HepG2 (cell line): Measurements from ENCODE around the gene VPS18. TPM values are rescaled to one million over a fixed set of nuclear protein-coding genes. Genes with fewer than 3 reads are reported as not detected.

Experiments
- CENPX ChIP-seq: sonication (generic); formaldehyde crosslinking; IDR thresholded peaks from 2 replicates; pipeline ENCODE4 v1.9.0; 2021; ENCODE audit warnings: mild to moderate bottlenecking, missing genetic modification reagents, moderate library complexity
- EHMT2 ChIP-seq: fragments of 200-600 bp; sonication (generic); IDR thresholded peaks from 2 replicates; pipeline ENCODE4 v1.7.0; 2017; ENCODE audit warnings: antibody characterized with exemption, low read depth, low read length, borderline replicate concordance
- ELF3 ChIP-seq: IDR thresholded peaks from 2 replicates; pipeline ENCODE4 v1.6.1; 2016; ENCODE audit warnings: missing genetic modification reagents, missing compliant biosample characterization
- IRF2 ChIP-seq: IDR thresholded peaks from 2 replicates; pipeline ENCODE4 v1.6.1; 2018; ENCODE audit warnings: missing genetic modification reagents, missing compliant biosample characterization
- MYNN ChIP-seq: sonication (generic); formaldehyde crosslinking; IDR thresholded peaks from 2 replicates; pipeline ENCODE4 v1.4.0; 2020; ENCODE audit warnings: mild to moderate bottlenecking, low read depth, missing genetic modification reagents
- NCOA2 ChIP-seq: sonication (generic); formaldehyde crosslinking; IDR thresholded peaks from 2 replicates; pipeline ENCODE4 v1.8.0; 2022; ENCODE audit warnings: inconsistent platforms
- RXRB ChIP-seq: IDR thresholded peaks from 2 replicates; pipeline ENCODE4 v1.6.1; 2016; ENCODE audit warnings: borderline replicate concordance, missing genetic modification reagents, missing compliant biosample characterization
- SP2 ChIP-seq: sonication (generic); formaldehyde crosslinking; IDR thresholded peaks from 2 replicates; pipeline ENCODE4 v1.5.1; 2020; ENCODE audit warnings: mild to moderate bottlenecking, missing genetic modification reagents
- SRF ChIP-seq: IDR thresholded peaks from 2 replicates; pipeline ENCODE4 v1.6.1; 2011; ENCODE audit warnings: mild to moderate bottlenecking, low read depth, low read length, moderate library complexity
- U2AF1 ChIP-seq: fragments of 200-400 bp; formaldehyde crosslinking; optimal IDR thresholded peaks from 2 replicates; pipeline ENCODE3; 2017; ENCODE audit warnings: mild to moderate bottlenecking, low read depth, low read length
- ZNF138 ChIP-seq: sonication (generic); formaldehyde crosslinking; IDR thresholded peaks from 2 replicates; pipeline ENCODE4 v1.5.0; 2020; ENCODE audit warnings: mild to moderate bottlenecking, low read depth, missing genetic modification reagents
- ZNF180 ChIP-seq: sonication (generic); formaldehyde crosslinking; IDR thresholded peaks from 2 replicates; pipeline ENCODE4 v1.4.0; 2020; ENCODE audit warnings: low read depth, missing genetic modification reagents, borderline replicate concordance
- ZNF264 ChIP-seq: sonication (generic); formaldehyde crosslinking; IDR thresholded peaks from 2 replicates; pipeline ENCODE4 v1.4.0; 2020; ENCODE audit warnings: missing genetic modification reagents
- ZNF567 ChIP-seq: sonication (generic); formaldehyde crosslinking; IDR thresholded peaks from 2 replicates; pipeline ENCODE4 v1.8.1; 2023; ENCODE audit warnings: mild to moderate bottlenecking, missing genetic modification reagents, borderline replicate concordance
- polyA plus RNA-seq, 8 experiments: library from polyadenylated mRNA; depleted of rRNA in 3 of 8; stranded (reverse) in 7 of 8; unstranded in 1 of 8; fragments of >200 nt; fragmentation: Illumina TruSeq in 4 of 8; extraction: Trizol in 4 of 8; gene quantifications; 2 replicates each; pipeline versions ENCODE4 v1.2.1 to v1.2.3, GENCODE V29; 2011 to 2016; ENCODE audit warnings: low read depth in 4 of 8, missing spikeins in 1 of 8, mixed read lengths in 1 of 8; ENCODE audit not compliant: insufficient read depth in 1 of 8
- total RNA-seq, 5 experiments: library from RNA; depleted of rRNA; stranded (reverse); fragments of >200 nt; fragmentation: Illumina TruSeq; extraction: Trizol; gene quantifications; 2 replicates each; pipeline ENCODE4 v1.2.3, GENCODE V29; 2016; ENCODE audit warnings: low read depth in 1 of 5
- TF ChIP-seq, protein P1 (sequence below): sonication (generic); formaldehyde crosslinking; IDR thresholded peaks from 2 replicates; pipeline ENCODE4 v1.4.0; 2020; ENCODE audit warnings: missing genetic modification reagents
- TF ChIP-seq, protein P2 (sequence below): sonication (generic); formaldehyde crosslinking; conservative IDR thresholded peaks from 2 replicates; pipeline ENCODE4 v1.8.0; 2022; ENCODE audit warnings: missing genetic modification reagents
- TF ChIP-seq, protein P3 (sequence below): sonication (generic); formaldehyde crosslinking; IDR thresholded peaks from 2 replicates; pipeline ENCODE4 v1.9.0; 2021; ENCODE audit warnings: missing genetic modification reagents, mild to moderate bottlenecking, borderline replicate concordance
- TF ChIP-seq, protein P4 (sequence below): sonication (generic); formaldehyde crosslinking; IDR thresholded peaks from 2 replicates; pipeline ENCODE4 v1.8.1; 2023; ENCODE audit warnings: mild to moderate bottlenecking, missing genetic modification reagents

VPS18 gene
- total and polyA plus RNA-seq, 2 of the 13 experiments (the other 11 are each of a cell fraction or from before 2014, with no cell fraction given) = 5.8 to 17.0 TPM

DNA sequence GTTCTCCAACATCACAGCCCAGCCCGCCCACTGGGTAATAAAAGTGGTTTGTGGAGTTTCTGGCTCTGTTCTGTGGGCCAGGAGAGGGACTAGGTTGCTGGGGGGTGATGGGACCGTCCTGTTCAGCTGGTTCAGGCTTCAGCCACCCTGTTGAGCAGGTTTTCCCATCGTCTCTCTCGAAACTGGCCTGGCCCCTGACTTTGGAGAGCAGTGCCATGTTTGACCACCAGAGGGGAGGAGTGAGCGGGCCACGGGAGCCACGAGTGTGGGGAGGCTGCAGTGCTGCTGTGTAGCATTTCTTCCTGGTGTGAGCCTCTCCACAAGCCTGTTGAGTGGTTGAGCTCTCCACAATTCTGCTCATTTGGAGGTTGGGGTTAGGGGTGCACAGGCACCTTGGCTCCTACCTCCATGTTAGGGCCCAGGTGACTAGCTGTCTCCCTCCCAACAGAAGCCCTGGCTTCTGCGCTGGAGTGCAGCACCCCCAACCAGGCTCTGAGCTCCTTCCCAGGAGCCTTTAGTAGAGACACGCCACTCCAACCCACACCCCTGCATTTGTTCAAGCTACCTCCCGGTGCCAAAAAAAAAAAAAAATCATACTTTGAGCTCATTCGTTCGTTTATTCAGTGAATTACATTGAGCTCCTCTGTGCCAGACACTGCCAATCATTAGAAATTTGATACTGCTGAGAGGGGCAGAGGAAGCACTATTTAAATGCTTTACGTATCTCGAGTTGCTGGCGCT, 36.5 kb upstream of the VPS18 start (continued):
- TF ChIP-seq ZNF567 (CRISPR knock-in tag) (no peak), ZNF138 (CRISPR knock-in tag) (0 out of 2 replicates have a peak, but pooled peaks have one; percentile 39), MYNN (no peak), EHMT2 (no peak), IRF2 (CRISPR knock-in tag) (no peak), ZNF264 (CRISPR knock-in tag) (no peak), U2AF1 (no peak), RXRB (CRISPR knock-in tag) (peak; percentile 30; the same call in 1 of the 2 replicates), CENPX (CRISPR knock-in tag) (no peak), SRF (no peak), NCOA2 (no peak), ELF3 (CRISPR knock-in tag) (peak; percentile 34; the same call in 1 of the 2 replicates), SP2 (no peak), ZNF180 (CRISPR knock-in tag) (no peak)
- TF ChIP-seq, protein P1, sequence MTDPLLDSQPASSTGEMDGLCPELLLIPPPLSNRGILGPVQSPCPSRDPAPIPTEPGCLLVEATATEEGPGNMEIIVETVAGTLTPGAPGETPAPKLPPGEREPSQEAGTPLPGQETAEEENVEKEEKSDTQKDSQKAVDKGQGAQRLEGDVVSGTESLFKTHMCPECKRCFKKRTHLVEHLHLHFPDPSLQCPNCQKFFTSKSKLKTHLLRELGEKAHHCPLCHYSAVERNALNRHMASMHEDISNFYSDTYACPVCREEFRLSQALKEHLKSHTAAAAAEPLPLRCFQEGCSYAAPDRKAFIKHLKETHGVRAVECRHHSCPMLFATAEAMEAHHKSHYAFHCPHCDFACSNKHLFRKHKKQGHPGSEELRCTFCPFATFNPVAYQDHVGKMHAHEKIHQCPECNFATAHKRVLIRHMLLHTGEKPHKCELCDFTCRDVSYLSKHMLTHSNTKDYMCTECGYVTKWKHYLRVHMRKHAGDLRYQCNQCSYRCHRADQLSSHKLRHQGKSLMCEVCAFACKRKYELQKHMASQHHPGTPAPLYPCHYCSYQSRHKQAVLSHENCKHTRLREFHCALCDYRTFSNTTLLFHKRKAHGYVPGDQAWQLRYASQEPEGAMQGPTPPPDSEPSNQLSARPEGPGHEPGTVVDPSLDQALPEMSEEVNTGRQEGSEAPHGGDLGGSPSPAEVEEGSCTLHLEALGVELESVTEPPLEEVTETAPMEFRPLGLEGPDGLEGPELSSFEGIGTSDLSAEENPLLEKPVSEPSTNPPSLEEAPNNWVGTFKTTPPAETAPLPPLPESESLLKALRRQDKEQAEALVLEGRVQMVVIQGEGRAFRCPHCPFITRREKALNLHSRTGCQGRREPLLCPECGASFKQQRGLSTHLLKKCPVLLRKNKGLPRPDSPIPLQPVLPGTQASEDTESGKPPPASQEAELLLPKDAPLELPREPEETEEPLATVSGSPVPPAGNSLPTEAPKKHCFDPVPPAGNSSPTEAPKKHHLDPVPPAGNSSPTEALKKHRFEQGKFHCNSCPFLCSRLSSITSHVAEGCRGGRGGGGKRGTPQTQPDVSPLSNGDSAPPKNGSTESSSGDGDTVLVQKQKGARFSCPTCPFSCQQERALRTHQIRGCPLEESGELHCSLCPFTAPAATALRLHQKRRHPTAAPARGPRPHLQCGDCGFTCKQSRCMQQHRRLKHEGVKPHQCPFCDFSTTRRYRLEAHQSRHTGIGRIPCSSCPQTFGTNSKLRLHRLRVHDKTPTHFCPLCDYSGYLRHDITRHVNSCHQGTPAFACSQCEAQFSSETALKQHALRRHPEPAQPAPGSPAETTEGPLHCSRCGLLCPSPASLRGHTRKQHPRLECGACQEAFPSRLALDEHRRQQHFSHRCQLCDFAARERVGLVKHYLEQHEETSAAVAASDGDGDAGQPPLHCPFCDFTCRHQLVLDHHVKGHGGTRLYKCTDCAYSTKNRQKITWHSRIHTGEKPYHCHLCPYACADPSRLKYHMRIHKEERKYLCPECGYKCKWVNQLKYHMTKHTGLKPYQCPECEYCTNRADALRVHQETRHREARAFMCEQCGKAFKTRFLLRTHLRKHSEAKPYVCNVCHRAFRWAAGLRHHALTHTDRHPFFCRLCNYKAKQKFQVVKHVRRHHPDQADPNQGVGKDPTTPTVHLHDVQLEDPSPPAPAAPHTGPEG (CRISPR knock-in tag) = no peak
- TF ChIP-seq, protein P2, sequence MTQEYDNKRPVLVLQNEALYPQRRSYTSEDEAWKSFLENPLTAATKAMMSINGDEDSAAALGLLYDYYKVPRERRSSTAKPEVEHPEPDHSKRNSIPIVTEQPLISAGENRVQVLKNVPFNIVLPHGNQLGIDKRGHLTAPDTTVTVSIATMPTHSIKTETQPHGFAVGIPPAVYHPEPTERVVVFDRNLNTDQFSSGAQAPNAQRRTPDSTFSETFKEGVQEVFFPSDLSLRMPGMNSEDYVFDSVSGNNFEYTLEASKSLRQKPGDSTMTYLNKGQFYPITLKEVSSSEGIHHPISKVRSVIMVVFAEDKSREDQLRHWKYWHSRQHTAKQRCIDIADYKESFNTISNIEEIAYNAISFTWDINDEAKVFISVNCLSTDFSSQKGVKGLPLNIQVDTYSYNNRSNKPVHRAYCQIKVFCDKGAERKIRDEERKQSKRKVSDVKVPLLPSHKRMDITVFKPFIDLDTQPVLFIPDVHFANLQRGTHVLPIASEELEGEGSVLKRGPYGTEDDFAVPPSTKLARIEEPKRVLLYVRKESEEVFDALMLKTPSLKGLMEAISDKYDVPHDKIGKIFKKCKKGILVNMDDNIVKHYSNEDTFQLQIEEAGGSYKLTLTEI (CRISPR knock-in tag) = no peak
- TF ChIP-seq, protein P3, sequence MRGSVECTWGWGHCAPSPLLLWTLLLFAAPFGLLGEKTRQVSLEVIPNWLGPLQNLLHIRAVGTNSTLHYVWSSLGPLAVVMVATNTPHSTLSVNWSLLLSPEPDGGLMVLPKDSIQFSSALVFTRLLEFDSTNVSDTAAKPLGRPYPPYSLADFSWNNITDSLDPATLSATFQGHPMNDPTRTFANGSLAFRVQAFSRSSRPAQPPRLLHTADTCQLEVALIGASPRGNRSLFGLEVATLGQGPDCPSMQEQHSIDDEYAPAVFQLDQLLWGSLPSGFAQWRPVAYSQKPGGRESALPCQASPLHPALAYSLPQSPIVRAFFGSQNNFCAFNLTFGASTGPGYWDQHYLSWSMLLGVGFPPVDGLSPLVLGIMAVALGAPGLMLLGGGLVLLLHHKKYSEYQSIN = no peak
- TF ChIP-seq, protein P4, sequence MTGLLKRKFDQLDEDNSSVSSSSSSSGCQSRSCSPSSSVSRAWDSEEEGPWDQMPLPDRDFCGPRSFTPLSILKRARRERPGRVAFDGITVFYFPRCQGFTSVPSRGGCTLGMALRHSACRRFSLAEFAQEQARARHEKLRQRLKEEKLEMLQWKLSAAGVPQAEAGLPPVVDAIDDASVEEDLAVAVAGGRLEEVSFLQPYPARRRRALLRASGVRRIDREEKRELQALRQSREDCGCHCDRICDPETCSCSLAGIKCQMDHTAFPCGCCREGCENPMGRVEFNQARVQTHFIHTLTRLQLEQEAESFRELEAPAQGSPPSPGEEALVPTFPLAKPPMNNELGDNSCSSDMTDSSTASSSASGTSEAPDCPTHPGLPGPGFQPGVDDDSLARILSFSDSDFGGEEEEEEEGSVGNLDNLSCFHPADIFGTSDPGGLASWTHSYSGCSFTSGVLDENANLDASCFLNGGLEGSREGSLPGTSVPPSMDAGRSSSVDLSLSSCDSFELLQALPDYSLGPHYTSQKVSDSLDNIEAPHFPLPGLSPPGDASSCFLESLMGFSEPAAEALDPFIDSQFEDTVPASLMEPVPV (CRISPR knock-in tag) = no peak
